HG02840 (cell line): ENCODE data around the gene SSR4.
"Not testable (repeated sequence)": the region's sequence is repeated elsewhere in the genome, so short reads cannot be mapped to it uniquely, and the experiment has no call there.

Source experiments
- ATAC-seq: cut with Tn5 transposase; IDR thresholded peaks from one replicate; pipeline ENCODE4 v1.9.1; 2021; ENCODE audit warnings: mild to moderate bottlenecking, moderate library complexity, moderate number of reproducible peaks; ENCODE audit not compliant: unreplicated experiment, low FRiP score

Gene SSR4

GRCh38 chrX:153794018-153794896, at the start of gene SSR4, which contains the start of gene IDH3G:
Gene SSR4, plus strand, starts transcription at chrX:153794668. Its CDS starts 20 bp downstream, at chrX:153794688.
Gene IDH3G, minus strand, starts transcription at chrX:153794375. Its CDS starts 49 bp downstream, at chrX:153794326.
- ATAC-seq, result peak; percentile 85

- ATAC-seq, result not testable (repeated sequence)
Observed at GRCh38 chrX:153745067-153745433, 49.4 kb upstream of the SSR4 start.

GRCh38 chrX:153746359-153746758, 48.1 kb upstream of the SSR4 start:
- ATAC-seq, result no peak

GRCh38 chrX:153746991-153747390, 47.5 kb upstream of the SSR4 start:
- ATAC-seq, result not testable (repeated sequence)

- not testable (repeated sequence) for ATAC-seq
Observed at GRCh38 chrX:153749017-153749416, 45.5 kb upstream of the SSR4 start.

- no peak for ATAC-seq
Observed at GRCh38 chrX:153750127-153750774, 44.2 kb upstream of the SSR4 start.

- no peak for ATAC-seq
Observed at GRCh38 chrX:153755136-153755535, 39.3 kb upstream of the SSR4 start.

- no peak for ATAC-seq
Observed at GRCh38 chrX:153761863-153762262, 32.6 kb upstream of the SSR4 start.

GRCh38 chrX:153762626-153763173, 31.8 kb upstream of the SSR4 start:
- no peak for ATAC-seq

GRCh38 chrX:153763298-153763932, 31.1 kb upstream of the SSR4 start:
- ATAC-seq, result no peak

- no peak for ATAC-seq
Observed at GRCh38 chrX:153763989-153764755, 30.3 kb upstream of the SSR4 start, which contains the start of gene PLXNB3. Gene PLXNB3, plus strand, starts transcription at chrX:153764249. Its CDS starts 1,287 bp downstream, at chrX:153765536.

GRCh38 chrX:153764786-153765137, 29.7 kb upstream of the SSR4 start:
- ATAC-seq, result no peak

GRCh38 chrX:153765138-153766079, 29.1 kb upstream of the SSR4 start:
- no peak for ATAC-seq

- no peak for ATAC-seq
Observed at GRCh38 chrX:153766098-153766817, 28.2 kb upstream of the SSR4 start.

GRCh38 chrX:153766871-153767673, 27.4 kb upstream of the SSR4 start:
- ATAC-seq, result no peak

GRCh38 chrX:153767674-153768055, 26.8 kb upstream of the SSR4 start:
- ATAC-seq, result no peak

- ATAC-seq, result no peak
Observed at GRCh38 chrX:153768311-153769157, 25.9 kb upstream of the SSR4 start.
